Esophagus (tissue), 2 donors: Measurements from ENCODE around the gene PCSK9. TPM values are rescaled to one million over a fixed set of nuclear protein-coding genes. Genes with fewer than 3 reads are reported as not detected.

Source experiments
- H3K27ac ChIP-seq, 2 donors: one replicate each; pipeline ENCODE4 v1.5.1; 2013; ENCODE audit warnings: low read depth in 2 of 2, mild to moderate bottlenecking in 2 of 2, inconsistent platforms in 1 of 2, low read length in 1 of 2, moderate library complexity in 1 of 2
- H3K27me3 ChIP-seq, 2 donors: one replicate each; pipeline ENCODE4 v1.6.1; 2013; ENCODE audit warnings: low read length in 2 of 2, control low read depth in 1 of 2, mild to moderate bottlenecking in 1 of 2; ENCODE audit not compliant: insufficient read depth in 2 of 2, control insufficient read depth in 1 of 2
- H3K36me3 ChIP-seq, 2 donors: one replicate each; pipeline ENCODE4 v1.6.1; 2013; ENCODE audit warnings: low read length in 1 of 2; ENCODE audit not compliant: control insufficient read depth in 2 of 2, insufficient read depth in 2 of 2
- H3K4me1 ChIP-seq, 2 donors: one replicate each; pipeline ENCODE4 v1.6.1; 2013; ENCODE audit warnings: low read length in 1 of 2; ENCODE audit not compliant: control insufficient read depth in 2 of 2, insufficient read depth in 2 of 2
- H3K4me3 ChIP-seq, 2 donors: one replicate each; pipeline ENCODE4 v1.5.1; 2013; ENCODE audit warnings: low read length in 2 of 2, mild to moderate bottlenecking in 2 of 2, low read depth in 1 of 2, moderate library complexity in 1 of 2
- H3K9me3 ChIP-seq, 2 donors: one replicate each; pipeline ENCODE4 v1.6.1; 2013; ENCODE audit warnings: mild to moderate bottlenecking in 2 of 2, low read depth in 1 of 2, low read length in 1 of 2, moderate library complexity in 1 of 2; ENCODE audit not compliant: control insufficient read depth in 2 of 2, insufficient read depth in 1 of 2
- WGBS, 2 donors: extraction: QIAGEN DNeasy Blood & Tissue Kit; methylation state at CpG; one replicate each; pipeline ENCODE4 v1.1.7; 2013; 5-methylcytosine and 5-hydroxymethylcytosine counted together
- polyA plus RNA-seq, 2 donors: library from polyadenylated mRNA; stranded (reverse); fragments of 200-250 nt; gene quantifications; one replicate each; pipeline ENCODE4 v1.2.3, GENCODE V29; 2013
- donor health status: healthy with polysubstance abuse.
- donor health status: Bipolar disorder and iron deficiency.

PCSK9 gene
- polyA plus RNA-seq, 2 donors = 5.1 to 5.3 TPM

GRCh38 chr1:55049271-55049913 is 10.0 kb downstream of the PCSK9 start:
- Histone ChIP-seq H3K36me3 (peaks cover 0 to 14% of the 10 kb centered on the region in 2 donors), H3K27me3 (no peaks in the 10 kb centered on the region), H3K4me1 (no peaks in the 10 kb centered on the region), H3K9me3 (no peaks in the 10 kb centered on the region), H3K4me3 (no peak overlapping the region), H3K27ac (no peak overlapping the region)
- WGBS, 2 donors = 90 to 91% methylated on average over 9 of the region's 9 CpGs

- no peaks in the 10 kb centered on the region for H3K9me3 ChIP-seq
- WGBS, 2 donors = 42 to 43% methylated on average over 8 to 9 of the region's 9 CpGs
These were observed 10.5 kb downstream of the PCSK9 start for GRCh38 chr1:55049914-55050278.

GRCh38 chr1:55050283-55050682 is 10.9 kb downstream of the PCSK9 start:
- Histone ChIP-seq H3K9me3 (no peaks in the 10 kb centered on the region), H3K27me3 (no peaks in the 10 kb centered on the region), H3K27ac (no peak overlapping the region), H3K36me3 (peaks cover 2 to 10% of the 10 kb centered on the region in 2 donors), H3K4me3 (no peak overlapping the region), H3K4me1 (no peaks in the 10 kb centered on the region)
- WGBS, 2 donors = 64 to 66% methylated on average over 9 of the region's 9 CpGs

More at GRCh38 chr1:55049914-55050278, 10.5 kb downstream of the PCSK9 start:
- H3K4me1 ChIP-seq = no peaks in the 10 kb centered on the region
- H3K27me3 ChIP-seq = no peaks in the 10 kb centered on the region
- H3K4me3 ChIP-seq = no peak overlapping the region
- H3K27ac ChIP-seq = no peak overlapping the region
- peaks cover 0 to 11% of the 10 kb centered on the region in 2 donors for H3K36me3 ChIP-seq

GRCh38 chr1:55051169-55051568 is 11.8 kb downstream of the PCSK9 start:
- WGBS, 2 donors = 86 to 87% methylated on average over 5 of the region's 5 CpGs
- Histone ChIP-seq H3K4me3 (no peak overlapping the region), H3K27me3 (no peaks in the 10 kb centered on the region), H3K27ac (no peak overlapping the region), H3K36me3 (peaks cover 2 to 10% of the 10 kb centered on the region in 2 donors), H3K9me3 (no peaks in the 10 kb centered on the region), H3K4me1 (no peaks in the 10 kb centered on the region)

GRCh38 chr1:55051621-55052020 is 12.3 kb downstream of the PCSK9 start:
- peaks cover 2 to 13% of the 10 kb centered on the region in 2 donors for H3K36me3 ChIP-seq
- no peak overlapping the region for H3K4me3 ChIP-seq
- no peaks in the 10 kb centered on the region for H3K9me3 ChIP-seq
- no peak overlapping the region for H3K27ac ChIP-seq
- 68 to 79% methylated on average over 9 of the region's 9 CpGs for WGBS, 2 donors
- H3K27me3 ChIP-seq = no peaks in the 10 kb centered on the region
- H3K4me1 ChIP-seq = no peaks in the 10 kb centered on the region

DNA sequence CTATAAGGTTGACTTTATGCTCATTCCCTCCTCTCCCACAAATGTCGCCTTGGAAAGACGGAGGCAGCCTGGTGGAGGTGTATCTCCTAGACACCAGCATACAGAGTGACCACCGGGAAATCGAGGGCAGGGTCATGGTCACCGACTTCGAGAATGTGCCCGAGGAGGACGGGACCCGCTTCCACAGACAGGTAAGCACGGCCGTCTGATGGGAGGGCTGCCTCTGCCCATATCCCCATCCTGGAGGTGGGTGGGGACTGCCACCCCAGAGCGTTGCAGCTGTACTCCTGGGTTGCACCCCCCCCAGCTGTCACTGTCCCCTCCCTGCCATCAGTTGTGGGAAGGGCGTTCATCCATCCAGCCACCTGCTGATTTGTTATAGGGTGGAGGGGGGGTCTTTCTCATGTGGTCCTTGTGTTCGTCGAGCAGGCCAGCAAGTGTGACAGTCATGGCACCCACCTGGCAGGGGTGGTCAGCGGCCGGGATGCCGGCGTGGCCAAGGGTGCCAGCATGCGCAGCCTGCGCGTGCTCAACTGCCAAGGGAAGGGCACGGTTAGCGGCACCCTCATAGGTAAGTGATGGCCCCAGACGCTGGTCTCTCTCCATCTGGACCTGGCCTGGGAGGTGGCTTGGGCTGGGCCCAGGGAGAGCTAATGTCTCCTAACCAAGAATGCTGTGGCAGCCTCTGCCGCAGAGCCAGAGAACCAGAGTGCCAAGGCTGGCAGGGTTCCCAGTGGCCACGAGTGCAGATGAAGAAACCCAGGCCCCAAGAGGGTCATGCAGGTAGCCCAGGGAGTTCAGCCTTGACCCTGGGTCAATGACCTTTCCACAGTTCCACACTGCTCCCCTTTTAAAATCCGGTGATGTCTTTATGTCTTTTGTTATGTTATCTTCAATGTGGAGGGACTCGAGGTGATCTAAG is 13.1 kb downstream of the PCSK9 start:
- WGBS, 2 donors = 89% methylated on average over 28 to 29 of the region's 29 CpGs
- peaks cover 2 to 12% of the 10 kb centered on the region in 2 donors for H3K36me3 ChIP-seq
- H3K4me1 ChIP-seq = no peaks in the 10 kb centered on the region
- no peak overlapping the region for H3K4me3 ChIP-seq
- no peaks in the 10 kb centered on the region for H3K27me3 ChIP-seq
- H3K9me3 ChIP-seq = no peaks in the 10 kb centered on the region
- H3K27ac ChIP-seq = no peak overlapping the region

- H3K4me1 ChIP-seq = no peaks in the 10 kb centered on the region
- H3K4me3 ChIP-seq = no peak overlapping the region
- H3K27ac ChIP-seq = no peak overlapping the region
- no peaks in the 10 kb centered on the region for H3K27me3 ChIP-seq
- 58 to 61% methylated on average over 7 of the region's 7 CpGs for WGBS, 2 donors
- H3K36me3 ChIP-seq = peaks cover 2 to 13% of the 10 kb centered on the region in 2 donors
- no peaks in the 10 kb centered on the region for H3K9me3 ChIP-seq
These were observed 14.1 kb downstream of the PCSK9 start for GRCh38 chr1:55053265-55053954.

DNA sequence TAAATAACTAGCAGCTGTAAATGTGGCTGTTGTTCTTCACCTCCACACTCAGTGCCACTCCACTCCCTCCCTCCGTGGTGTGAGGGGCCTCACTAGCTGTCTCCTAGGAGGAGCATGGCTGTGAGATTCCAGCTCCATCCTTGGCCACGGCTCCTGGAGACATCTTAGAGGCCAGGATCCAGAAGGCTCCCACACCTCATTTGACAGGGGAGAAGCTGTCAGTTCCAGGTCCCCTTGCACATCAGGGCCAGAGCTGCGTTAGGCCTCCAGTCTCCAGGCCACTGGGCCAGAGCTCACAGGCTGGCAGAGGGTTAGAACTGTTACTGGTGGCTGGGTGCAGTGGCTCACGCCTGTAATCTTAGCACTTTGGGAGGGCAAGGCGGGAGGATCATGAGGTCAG is 15.0 kb downstream of the PCSK9 start:
- H3K4me3 ChIP-seq = no peak overlapping the region
- no peaks in the 10 kb centered on the region for H3K9me3 ChIP-seq
- WGBS, 2 donors = 92 to 94% methylated on average over 5 of the region's 5 CpGs

DNA sequence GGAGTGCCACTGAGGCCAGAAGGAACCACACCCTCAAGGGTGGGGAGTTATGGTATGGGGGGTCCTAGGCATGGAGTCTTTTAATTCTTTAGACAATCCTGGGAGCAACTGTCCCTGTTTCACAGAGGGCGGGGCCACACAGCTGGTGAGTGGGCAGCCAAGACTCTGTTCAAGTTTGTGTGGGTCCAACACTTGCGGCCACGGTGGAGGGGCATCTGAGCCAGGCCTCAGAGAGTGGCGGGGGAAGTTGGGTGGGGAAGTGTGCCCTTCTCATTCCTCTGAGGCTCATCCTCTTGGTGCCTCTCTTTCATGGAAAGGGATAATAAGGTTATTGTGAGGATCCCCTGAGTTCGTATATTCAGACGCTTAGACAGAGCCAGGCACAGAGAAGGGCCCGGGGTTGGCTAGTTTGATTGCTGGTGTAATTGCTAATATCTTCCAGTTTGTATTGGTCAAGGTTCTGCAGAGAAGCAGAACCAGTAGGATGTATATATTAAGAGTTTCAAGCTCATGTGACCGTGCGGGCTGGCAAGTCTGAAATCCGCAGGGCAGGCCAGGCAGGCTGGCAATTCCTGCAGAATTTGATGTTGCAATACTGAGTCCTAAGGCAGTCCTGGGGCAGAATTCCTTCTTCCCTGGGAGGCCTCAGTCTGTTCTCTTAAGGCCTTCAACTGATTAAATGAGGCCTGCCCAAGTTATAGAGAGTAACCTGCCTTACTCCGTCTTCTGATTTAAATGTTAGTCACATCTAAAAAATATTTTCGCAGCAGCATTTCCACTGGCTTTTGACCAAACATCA is 15.9 kb downstream of the PCSK9 start:
- H3K4me3 ChIP-seq = no peak overlapping the region
- H3K27ac ChIP-seq = no peak overlapping the region
- H3K36me3 ChIP-seq = peaks cover 2 to 21% of the 10 kb centered on the region in 2 donors
- WGBS, 2 donors = 86 to 88% methylated on average over 12 of the region's 12 CpGs
- no peaks in the 10 kb centered on the region for H3K27me3 ChIP-seq
- no peaks in the 10 kb centered on the region for H3K9me3 ChIP-seq
- H3K4me1 ChIP-seq = peaks cover 0 to 2% of the 10 kb centered on the region in 2 donors

More for the DNA sequence above, 15.0 kb downstream of the PCSK9 start:
- no peak overlapping the region for H3K27ac ChIP-seq
- H3K27me3 ChIP-seq = no peaks in the 10 kb centered on the region
- no peaks in the 10 kb centered on the region for H3K4me1 ChIP-seq
- peaks cover 2 to 19% of the 10 kb centered on the region in 2 donors for H3K36me3 ChIP-seq
